HG03039 (cell line): ENCODE data around the gene ZNF160.
"Not testable (repeated sequence)": the region's sequence is repeated elsewhere in the genome, so short reads cannot be mapped to it uniquely, and the experiment has no call there.

ENCODE experiments used
- ATAC-seq: cut with Tn5 transposase; IDR thresholded peaks from one replicate; pipeline ENCODE4 v1.9.1; 2021; ENCODE audit warnings: mild to moderate bottlenecking, moderate library complexity; ENCODE audit not compliant: unreplicated experiment

Gene ZNF160

DNA sequence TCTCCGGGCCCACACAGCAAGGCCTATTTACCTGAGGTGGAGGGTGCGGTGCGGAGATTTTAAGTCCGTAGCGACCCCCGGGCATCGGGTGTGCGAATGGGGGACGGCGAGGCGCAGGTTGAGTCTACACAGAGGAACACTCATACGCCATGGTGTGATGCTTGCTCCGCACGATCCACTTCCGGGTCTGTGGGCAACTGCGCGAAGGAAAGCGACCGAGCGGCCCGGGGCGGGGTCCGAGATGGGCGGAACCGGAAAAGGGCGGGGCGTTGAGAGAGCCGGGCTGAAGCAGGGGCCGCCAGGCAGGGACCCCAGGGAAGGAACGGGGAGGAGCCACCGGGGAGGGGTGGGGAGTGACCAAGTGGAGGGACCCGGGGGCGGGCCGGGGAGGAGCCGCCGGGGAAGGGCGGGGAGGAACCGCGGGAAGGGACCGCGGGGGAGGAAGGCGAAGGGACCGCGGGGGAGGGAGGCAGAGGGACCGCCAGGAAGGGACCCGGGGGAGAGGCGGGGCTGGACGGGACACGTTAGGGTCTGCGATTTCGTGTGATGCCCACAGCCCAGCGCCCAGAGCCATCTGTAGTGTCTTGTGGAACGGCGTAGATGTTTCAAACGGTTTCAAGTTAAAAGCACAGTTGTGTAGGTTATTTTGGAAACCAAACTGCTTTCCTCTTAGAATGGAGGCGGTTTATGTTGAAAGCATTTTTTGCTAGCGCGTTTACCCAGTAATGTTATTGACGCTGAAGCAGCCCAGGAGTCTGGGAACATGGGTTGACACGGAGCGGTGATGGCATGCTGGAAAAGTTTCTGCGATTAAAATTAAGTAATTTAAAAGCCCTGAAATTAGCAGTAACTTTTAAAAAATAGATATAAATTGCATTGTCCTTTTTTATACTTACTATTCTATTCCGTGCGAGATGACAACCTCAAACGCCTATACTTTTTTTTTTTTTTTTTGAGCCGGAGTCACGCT is at the start of gene ZNF160:
ZNF160 (minus strand) TSS at position 189 of the 970 bp plus-strand sequence. CDS start 17,146 bp downstream, outside the sequence.
- ATAC-seq = peak; percentile 92

- no peak for ATAC-seq
These were observed 44.4 kb upstream of the ZNF160 start for GRCh38 chr19:53147645-53148044.

DNA sequence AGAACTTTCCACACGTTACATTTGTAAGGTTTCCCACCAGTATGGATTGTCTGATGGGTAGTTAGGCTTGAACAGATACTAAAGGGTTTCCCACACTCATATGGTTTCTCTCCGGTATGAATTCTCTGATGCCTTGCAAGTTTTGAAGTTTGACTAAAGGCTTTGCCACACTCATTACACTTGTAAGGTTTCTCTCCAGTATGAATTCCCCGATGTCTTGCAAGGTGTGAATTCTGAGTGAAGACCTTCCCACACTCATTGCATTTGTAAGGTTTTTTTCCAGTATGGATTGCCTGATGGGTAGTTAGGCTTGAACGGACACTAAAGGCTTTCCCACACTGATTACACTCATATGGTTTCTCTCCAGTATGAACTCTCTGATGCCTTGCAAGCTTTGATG is 37.1 kb upstream of the ZNF160 start:
- ATAC-seq = no peak

DNA sequence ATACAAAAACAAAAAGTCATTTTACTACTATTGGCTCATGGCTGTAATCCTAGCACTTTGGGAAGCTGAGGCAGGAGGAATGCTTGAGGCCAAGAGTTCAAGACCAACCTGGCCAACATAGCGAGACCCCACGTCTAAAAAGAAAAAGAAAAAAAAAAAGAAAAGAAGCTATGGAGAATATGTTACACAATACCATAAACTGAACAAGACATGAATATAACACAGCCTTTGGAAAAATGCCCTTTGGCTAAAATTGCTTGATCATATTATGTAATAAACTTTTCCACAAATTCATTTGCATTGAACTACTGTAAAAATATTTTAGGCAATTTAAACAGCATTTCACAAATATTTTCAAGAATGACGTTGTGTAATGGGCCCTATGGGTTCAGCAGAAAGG is 33.2 kb upstream of the ZNF160 start:
- no peak for ATAC-seq

DNA sequence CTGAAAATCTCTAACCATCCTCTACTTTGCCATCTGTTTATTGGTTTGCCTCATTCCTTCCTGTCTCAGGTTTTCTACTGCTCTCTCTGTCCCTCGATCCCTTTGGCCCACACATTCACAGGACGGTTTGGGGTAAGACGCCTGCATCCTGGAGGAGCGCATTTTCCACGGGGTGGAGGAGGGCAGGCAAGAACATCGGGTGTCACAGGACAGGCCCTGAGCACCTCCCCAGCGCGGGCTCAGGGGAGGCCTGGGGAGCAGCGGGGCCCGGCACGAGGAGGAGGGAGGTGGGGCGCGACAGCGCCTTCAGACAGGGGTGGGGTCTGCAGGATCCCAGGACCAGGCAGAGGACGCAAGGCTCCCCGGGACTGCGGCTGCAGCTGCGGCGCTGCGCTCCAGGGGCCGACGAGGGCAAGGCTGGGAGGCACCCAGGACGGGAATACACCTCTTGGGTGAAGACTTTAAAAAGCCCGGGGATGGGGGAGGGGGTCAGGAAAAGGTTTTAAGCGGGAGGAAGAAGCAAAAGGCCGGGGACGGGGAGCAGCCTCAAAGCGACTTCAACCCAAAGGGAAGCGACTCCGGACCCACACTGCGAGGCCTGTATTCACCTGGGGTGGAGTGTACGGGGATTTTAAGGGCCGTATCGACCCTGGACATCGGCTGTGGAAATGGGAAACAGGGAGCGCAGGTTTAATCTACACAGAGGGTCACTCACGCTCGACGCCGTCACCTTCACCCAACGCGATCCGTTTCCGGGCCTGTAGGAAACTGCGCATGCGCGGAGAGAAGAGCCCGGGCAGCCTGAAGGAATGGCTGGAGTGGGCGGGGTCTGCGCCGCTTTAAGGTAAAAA is 29.1 kb upstream of the ZNF160 start, which contains the start of gene ZNF415:
ZNF415 (minus strand) TSS at position 770 of the 851 bp plus-strand sequence. CDS start 10,234 bp downstream, outside the sequence.
- ATAC-seq = no peak

DNA sequence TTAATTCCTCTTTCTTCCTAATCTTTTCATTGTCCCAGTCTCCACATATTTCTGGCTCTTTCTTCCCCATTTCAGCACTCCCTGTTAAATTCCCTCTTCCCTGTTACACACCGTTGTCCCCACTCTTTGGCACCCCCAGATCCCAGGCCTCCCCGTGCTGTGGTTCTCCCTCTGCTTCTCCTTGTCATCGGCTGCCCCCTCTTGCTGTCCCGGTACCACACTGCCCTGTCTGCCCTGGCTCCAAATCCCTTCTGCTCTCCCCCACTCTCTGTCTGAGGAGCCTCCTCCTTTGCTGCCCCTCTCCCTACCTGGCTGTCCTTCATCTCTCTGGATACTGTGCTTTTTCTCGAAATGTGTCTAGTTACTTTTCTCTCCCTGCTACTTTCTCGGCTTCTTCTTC is 28.5 kb upstream of the ZNF160 start:
- no peak for ATAC-seq

DNA sequence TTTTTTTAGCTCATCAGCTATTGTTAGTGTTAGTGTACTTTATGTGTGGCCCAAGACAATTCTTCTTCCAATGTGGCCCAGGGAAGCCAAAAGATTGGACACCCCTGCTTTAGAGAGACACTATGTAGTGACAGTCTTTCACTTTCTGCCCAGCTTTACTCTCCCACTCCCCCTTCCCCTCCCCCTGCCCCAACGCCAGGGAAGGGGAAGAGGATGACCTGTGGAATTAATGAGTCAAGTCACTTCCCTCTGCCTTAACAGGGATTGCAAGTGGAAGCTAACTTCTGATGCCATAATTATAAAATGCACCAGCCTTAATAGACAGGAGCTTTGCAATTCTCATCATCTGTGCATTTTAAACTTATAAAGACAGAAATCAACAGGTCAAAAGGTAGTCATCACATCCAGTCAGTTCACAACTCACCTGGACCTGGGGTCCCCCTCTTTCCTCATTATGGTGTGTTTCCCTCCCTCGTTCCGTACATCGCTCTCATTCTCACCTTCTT is 27.9 kb upstream of the ZNF160 start:
- ATAC-seq = no peak

- ATAC-seq = no peak
These were observed 27.3 kb upstream of the ZNF160 start for GRCh38 chr19:53130506-53130905.

DNA sequence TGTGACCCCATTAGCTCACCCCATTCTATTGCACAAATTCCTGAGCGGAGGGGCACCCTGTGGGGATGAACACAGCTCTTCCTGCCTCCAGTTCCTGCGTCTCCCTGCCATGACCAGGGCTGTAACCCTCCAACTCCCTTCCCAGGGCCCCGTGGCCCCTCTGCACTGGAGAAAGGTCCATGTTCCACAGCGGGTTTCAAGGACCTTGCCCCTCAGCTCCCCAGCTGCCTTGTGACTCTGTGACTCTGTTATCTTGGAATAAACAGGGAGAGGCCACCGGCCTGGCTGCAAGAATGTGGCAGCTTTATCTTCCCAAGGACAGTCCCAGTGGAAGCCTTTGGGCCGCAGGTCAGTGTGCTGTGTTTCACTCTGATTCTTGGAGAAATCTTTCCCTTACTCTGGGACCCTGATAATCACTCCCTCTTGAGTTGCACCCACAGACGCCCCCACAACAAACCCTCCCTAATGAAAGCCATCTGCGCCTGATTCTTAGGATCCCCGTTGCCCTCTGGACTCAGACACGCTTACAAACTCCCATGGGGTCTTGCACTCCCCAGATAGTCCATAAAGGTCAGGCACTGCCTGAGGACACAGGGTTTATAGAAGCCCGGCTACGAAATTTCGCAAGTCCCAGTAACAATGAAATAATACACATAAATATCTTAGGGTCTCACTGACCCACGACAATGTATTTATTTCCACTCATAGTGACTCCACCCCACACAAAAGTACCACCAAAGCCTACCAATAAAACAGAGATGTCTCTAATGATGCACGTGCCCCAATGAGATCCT is 23.7 kb upstream of the ZNF160 start:
- ATAC-seq = not testable (repeated sequence)

- no peak for ATAC-seq
These were observed 20.2 kb upstream of the ZNF160 start for GRCh38 chr19:53123400-53123799.

DNA sequence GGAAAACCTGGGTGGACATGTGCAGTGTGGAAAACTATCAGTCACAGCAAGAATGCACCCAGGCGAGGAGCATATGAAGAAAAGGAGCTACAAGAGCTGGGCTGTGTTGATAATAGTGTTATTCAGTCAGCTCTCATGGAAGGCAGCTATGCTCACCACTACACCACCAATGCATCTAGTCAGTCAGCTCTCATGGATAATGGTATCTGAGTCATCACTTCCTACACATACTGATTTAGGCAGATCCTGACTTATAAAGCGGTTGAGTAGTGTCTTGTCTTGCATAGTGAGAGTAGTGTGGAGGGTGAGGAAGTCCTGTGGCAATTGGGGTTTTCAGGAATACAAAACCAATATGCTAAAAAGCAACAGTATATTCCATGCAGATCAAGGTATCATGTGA is 9.1 kb upstream of the ZNF160 start:
- ATAC-seq = no peak

- no peak for ATAC-seq
These were observed 6.3 kb upstream of the ZNF160 start for GRCh38 chr19:53109527-53109926.

DNA sequence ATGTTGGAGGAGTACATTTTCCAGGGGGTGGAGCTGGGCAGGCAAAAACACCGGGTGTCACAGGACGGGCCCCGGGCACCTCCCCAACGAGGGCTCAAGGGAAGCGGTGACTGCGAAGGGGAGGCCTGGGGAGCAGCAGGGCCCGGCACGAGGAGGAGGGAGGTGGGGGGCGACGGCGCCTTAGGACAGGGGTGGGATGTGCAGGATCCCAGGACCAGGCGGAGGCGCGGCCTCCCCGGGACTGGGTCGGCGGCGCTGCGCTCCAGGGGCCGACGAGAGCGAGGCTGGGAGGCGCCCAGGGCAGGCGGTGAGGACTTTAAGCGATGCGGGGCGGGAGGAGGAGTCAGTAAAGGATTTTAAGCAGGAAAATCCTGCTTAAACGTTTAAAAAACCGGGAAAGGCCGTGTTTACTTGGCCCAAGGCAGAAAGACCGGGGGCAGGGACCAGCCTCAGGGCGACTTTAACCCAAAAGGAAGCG is 427 bp downstream of the ZNF160 start:
- peak; percentile 13 for ATAC-seq

DNA sequence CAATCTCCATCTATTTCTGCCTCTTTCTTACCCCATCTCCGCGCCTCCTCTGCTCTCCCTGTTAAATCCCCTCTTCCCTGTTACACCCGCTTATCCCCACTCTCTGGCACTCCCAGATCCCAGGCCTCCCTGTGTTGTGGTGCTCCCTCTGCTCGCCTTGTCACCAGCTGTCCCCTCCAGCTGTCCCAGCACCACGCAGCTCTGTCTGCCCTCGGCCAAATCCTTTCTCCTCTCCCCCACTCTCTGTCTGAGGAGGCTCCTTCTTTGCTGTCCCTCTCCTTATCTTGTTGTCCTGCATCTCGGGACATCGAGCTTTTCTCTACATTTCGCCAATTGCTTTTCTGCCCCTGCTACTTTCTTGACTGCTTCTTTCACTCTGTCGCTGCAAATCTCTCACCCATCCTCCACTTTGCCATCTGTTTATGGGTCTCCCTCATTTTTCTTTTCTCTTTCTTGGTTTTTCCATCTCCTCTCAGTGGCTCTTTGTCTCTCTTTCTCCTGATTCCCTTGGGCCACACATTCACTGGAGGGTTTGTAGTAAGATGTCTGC is 941 bp downstream of the ZNF160 start:
- no peak for ATAC-seq

GRCh38 chr19:53101518-53101917 is 1.7 kb downstream of the ZNF160 start:
- no peak for ATAC-seq

GRCh38 chr19:53098570-53098969 is 4.7 kb downstream of the ZNF160 start:
- not testable (repeated sequence) for ATAC-seq

GRCh38 chr19:53096982-53097690 is 6.1 kb downstream of the ZNF160 start:
- ATAC-seq = not testable (repeated sequence)

DNA sequence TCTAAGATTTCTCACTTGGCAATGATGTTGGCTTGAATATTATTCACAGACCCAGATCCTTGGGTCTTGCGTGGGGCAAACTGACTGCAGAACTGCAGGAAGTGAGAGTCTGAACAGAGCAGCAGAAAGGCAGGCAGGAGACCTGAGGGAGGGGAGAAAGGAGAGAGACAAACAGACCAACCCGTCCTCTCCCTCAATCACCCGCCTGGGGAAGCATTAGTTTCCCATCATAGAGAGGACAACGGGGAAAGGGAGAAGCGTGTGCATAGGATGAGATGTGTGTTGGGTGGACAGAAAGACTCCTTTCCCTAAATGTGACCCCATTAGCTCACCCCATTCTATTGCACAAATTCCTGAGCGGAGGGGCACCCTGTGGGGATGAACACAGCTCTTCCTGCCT is 6.6 kb downstream of the ZNF160 start:
- not testable (repeated sequence) for ATAC-seq
